Measurements from ENCODE around the gene CA7.
"Not testable (repeated sequence)": the region's sequence is repeated elsewhere in the genome, so short reads cannot be mapped to it uniquely, and the experiment has no call there.

Gene CA7

DNA sequence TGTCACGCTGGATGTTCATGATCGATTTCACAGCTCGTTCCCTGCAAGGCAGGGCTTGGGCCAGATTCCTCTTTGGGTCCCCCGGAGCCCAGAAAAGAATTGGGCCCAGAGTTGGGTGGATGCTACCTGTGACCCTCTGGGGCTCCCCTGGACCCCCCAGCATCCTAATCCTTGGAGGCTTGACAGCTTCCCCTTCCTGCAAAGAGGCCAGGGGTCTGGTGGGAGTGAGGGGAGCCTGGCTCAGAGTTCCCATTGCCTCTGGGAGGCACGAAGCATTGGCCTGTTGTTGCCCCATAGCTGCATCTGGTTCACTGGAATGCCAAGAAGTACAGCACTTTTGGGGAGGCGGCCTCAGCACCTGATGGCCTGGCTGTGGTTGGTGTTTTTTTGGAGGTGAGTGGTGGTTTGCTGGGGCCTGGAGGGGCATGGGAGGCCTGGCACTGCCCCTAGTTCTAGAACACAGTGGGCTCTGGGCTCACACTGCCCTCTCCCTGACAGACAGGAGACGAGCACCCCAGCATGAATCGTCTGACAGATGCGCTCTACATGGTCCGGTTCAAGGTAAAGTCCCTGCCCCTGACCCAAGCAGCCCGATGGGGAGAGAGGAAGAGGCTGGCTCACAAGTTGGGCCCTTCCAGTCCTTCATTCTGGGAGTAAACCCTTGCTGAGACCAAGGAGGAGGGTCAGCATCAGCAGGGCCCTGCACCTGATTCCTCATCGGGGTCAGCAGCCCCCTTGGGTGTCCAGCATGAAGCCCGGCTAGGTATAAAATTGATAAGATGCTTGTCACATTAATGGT lies 7.2 kb downstream of the CA7 start:
- intact Hi-C loops (cut with micrococcal nuclease): no loop called here
- no peak overlapping the region for H3K27ac Mint-ChIP-seq
- no peaks in the 10 kb centered on the region for H3K9me3 Mint-ChIP-seq
- H3K4me3 Mint-ChIP-seq: no peak overlapping the region
- no peaks in the 10 kb centered on the region for H3K36me3 Mint-ChIP-seq (ENCODE audit: low read depth)
- H3K27me3 Mint-ChIP-seq: peaks cover 81% of the 10 kb centered on the region
- peaks cover 20% of the 10 kb centered on the region for H3K4me1 Mint-ChIP-seq (ENCODE audit: low read depth)

GRCh38 chr16:66853261-66854139 lies 9.3 kb downstream of the CA7 start:
- Mint-ChIP-seq H3K4me3 (no peak overlapping the region), H3K27ac (no peak overlapping the region), H3K9me3 (no peaks in the 10 kb centered on the region), H3K27me3 (peaks cover 63% of the 10 kb centered on the region), H3K36me3 (ENCODE audit: low read depth) (no peaks in the 10 kb centered on the region), H3K4me1 (ENCODE audit: low read depth) (peaks cover 12% of the 10 kb centered on the region)
- intact Hi-C loops (cut with micrococcal nuclease): no loop called here

DNA sequence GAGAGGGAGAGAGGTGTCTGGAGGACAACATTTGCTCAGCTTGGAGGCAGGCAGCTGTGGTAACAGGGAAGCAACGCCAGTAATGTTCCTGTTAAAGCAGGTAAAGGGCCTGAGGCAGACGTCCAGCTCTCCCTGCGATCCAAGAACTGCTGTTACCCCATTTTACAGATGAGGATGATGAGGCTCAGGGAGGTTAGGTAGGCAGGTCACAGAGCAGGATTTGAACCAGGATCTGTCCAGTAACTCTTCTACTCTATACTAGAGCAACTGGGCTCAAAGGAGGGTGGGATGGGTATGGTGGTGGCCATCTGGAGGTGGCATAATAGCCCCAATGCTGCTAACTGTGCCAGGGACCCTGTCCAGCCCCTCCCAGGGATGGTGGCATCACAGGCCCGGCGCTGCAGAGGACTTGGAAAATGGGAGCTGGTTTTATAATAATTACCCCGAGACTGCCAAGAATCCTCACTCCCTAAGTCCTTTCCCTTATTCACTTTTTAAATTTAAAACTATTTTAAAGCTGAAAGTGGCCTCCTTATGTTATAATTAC lies 12.0 kb downstream of the CA7 start:
- Mint-ChIP-seq H3K36me3 (ENCODE audit: low read depth) (no peaks in the 10 kb centered on the region), H3K27ac (no peak overlapping the region), H3K4me1 (ENCODE audit: low read depth) (no peaks in the 10 kb centered on the region), H3K27me3 (peaks cover 48% of the 10 kb centered on the region), H3K4me3 (no peak overlapping the region), H3K9me3 (no peaks in the 10 kb centered on the region)
- intact Hi-C loops (cut with micrococcal nuclease): no loop called here

- no peaks in the 10 kb centered on the region for H3K9me3 Mint-ChIP-seq
- H3K27me3 Mint-ChIP-seq: peaks cover 43% of the 10 kb centered on the region
- intact Hi-C loops (cut with micrococcal nuclease): no loop called here
- no peak overlapping the region for H3K27ac Mint-ChIP-seq
- H3K4me1 Mint-ChIP-seq (ENCODE audit: low read depth): no peaks in the 10 kb centered on the region
- H3K36me3 Mint-ChIP-seq (ENCODE audit: low read depth): no peaks in the 10 kb centered on the region
- no peak overlapping the region for H3K4me3 Mint-ChIP-seq
Measured at GRCh38 chr16:66856801-66857200, 12.6 kb downstream of the CA7 start.

GRCh38 chr16:66857437-66857836 lies 13.2 kb downstream of the CA7 start:
- Mint-ChIP-seq H3K4me3 (no peak overlapping the region), H3K27ac (no peak overlapping the region), H3K4me1 (ENCODE audit: low read depth) (no peaks in the 10 kb centered on the region), H3K36me3 (ENCODE audit: low read depth) (no peaks in the 10 kb centered on the region), H3K27me3 (peaks cover 37% of the 10 kb centered on the region), H3K9me3 (no peaks in the 10 kb centered on the region)
- intact Hi-C loops (cut with micrococcal nuclease): no loop called here

- Mint-ChIP-seq H3K4me3 (no peak overlapping the region), H3K27me3 (peaks cover 25% of the 10 kb centered on the region), H3K36me3 (ENCODE audit: low read depth) (no peaks in the 10 kb centered on the region), H3K4me1 (ENCODE audit: low read depth) (no peaks in the 10 kb centered on the region), H3K9me3 (no peaks in the 10 kb centered on the region), H3K27ac (no peak overlapping the region)
- intact Hi-C loops (cut with micrococcal nuclease): no loop called here
Measured at GRCh38 chr16:66858740-66859396, 14.7 kb downstream of the CA7 start.

- H3K4me1 Mint-ChIP-seq (ENCODE audit: low read depth): no peaks in the 10 kb centered on the region
- H3K9me3 Mint-ChIP-seq: no peaks in the 10 kb centered on the region
- H3K27me3 Mint-ChIP-seq: peaks cover 18% of the 10 kb centered on the region
- no peak overlapping the region for H3K27ac Mint-ChIP-seq
- intact Hi-C loops (cut with micrococcal nuclease): no loop called here
- H3K4me3 Mint-ChIP-seq: no peak overlapping the region
- no peaks in the 10 kb centered on the region for H3K36me3 Mint-ChIP-seq (ENCODE audit: low read depth)
Measured at GRCh38 chr16:66859397-66860068, 15.3 kb downstream of the CA7 start.

GRCh38 chr16:66862023-66862520 lies 17.9 kb downstream of the CA7 start:
- no peaks in the 10 kb centered on the region for H3K9me3 Mint-ChIP-seq
- H3K36me3 Mint-ChIP-seq (ENCODE audit: low read depth): no peaks in the 10 kb centered on the region
- H3K27me3 Mint-ChIP-seq: peaks cover 12% of the 10 kb centered on the region
- H3K4me1 Mint-ChIP-seq (ENCODE audit: low read depth): no peaks in the 10 kb centered on the region
- H3K27ac Mint-ChIP-seq: no peak overlapping the region
- intact Hi-C loops (cut with micrococcal nuclease): no loop called here
- H3K4me3 Mint-ChIP-seq: no peak overlapping the region

- H3K4me3 Mint-ChIP-seq: no peak overlapping the region
- no peaks in the 10 kb centered on the region for H3K36me3 Mint-ChIP-seq (ENCODE audit: low read depth)
- no peaks in the 10 kb centered on the region for H3K9me3 Mint-ChIP-seq
- peaks cover 6% of the 10 kb centered on the region for H3K4me1 Mint-ChIP-seq (ENCODE audit: low read depth)
- intact Hi-C loops (cut with micrococcal nuclease): no loop called here
- H3K27me3 Mint-ChIP-seq: peaks cover 18% of the 10 kb centered on the region
- H3K27ac Mint-ChIP-seq: no peak overlapping the region
Measured at GRCh38 chr16:66863707-66864106, 19.5 kb downstream of the CA7 start.

- H3K27ac Mint-ChIP-seq: no peak overlapping the region
- no peaks in the 10 kb centered on the region for H3K9me3 Mint-ChIP-seq
- no peaks in the 10 kb centered on the region for H3K36me3 Mint-ChIP-seq (ENCODE audit: low read depth)
- H3K4me3 Mint-ChIP-seq: no peak overlapping the region
- intact Hi-C loops (cut with micrococcal nuclease): loop anchor here (5.0 kb wide), 2 partner anchors 142 to 462 kb away; no protein-coding TSS in a partner anchor
- peaks cover 42% of the 10 kb centered on the region for H3K27me3 Mint-ChIP-seq
- peaks cover 32% of the 10 kb centered on the region for H3K4me1 Mint-ChIP-seq (ENCODE audit: low read depth)
Measured at GRCh38 chr16:66869424-66869823, 25.2 kb downstream of the CA7 start.

GRCh38 chr16:66871363-66871762 lies 27.1 kb downstream of the CA7 start:
- H3K27ac Mint-ChIP-seq; H3K36me3 Mint-ChIP-seq (ENCODE audit: low read depth); H3K9me3 Mint-ChIP-seq; intact Hi-C loops (cut with micrococcal nuclease); H3K4me3 Mint-ChIP-seq: not testable (repeated sequence)
- Mint-ChIP-seq H3K4me1 (ENCODE audit: low read depth) (peaks cover 37% of the 10 kb centered on the region), H3K27me3 (peaks cover 40% of the 10 kb centered on the region)

DNA sequence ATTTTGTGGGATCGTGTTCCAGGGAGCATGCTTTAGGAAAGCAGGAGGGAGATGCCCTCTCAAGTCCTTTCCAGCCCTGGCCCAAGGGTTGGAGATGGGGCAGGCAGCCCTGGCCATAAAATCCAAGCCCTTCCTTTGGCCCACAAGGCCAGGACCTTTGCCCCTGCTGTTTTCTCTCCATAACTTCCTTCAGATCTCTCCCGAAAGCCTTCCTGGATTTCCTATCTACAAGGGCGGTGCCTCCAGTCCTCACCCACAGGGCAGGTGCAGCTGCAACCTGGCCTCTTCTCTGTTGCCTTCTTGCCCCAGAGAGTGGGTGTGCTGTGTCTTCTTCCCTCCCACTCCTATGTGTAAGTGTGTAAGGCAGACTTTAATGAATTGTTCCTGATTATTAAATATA lies 27.6 kb downstream of the CA7 start:
- no peak overlapping the region for H3K27ac Mint-ChIP-seq
- no peak overlapping the region for H3K4me3 Mint-ChIP-seq
- H3K36me3 Mint-ChIP-seq (ENCODE audit: low read depth): peaks cover 6% of the 10 kb centered on the region
- H3K9me3 Mint-ChIP-seq: peaks cover 8% of the 10 kb centered on the region
- peaks cover 42% of the 10 kb centered on the region for H3K27me3 Mint-ChIP-seq
- intact Hi-C loops (cut with micrococcal nuclease): loop anchor here (2.0 kb wide), 1 partner anchor 41 kb away; the partner anchor contains the start of gene NAE1
- peaks cover 42% of the 10 kb centered on the region for H3K4me1 Mint-ChIP-seq (ENCODE audit: low read depth)

DNA sequence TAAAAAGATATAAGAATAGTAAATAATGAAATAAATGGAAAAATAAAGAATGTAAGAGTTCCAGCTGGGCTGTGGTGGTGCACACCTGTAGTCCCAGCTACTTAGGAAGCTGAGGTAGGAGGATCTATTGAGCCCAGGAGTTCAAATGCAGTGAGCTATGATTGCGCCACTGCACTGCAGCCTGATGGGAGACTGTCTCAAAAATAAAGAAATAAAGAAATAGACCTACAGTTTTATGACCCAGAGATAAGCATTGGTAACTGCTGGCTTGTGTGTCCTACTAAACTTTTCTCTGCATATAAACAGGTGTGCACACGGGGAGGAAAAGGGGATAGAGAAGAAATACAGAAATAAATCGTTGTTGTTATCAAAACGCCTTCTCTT lies 28.3 kb downstream of the CA7 start:
- peaks cover 45% of the 10 kb centered on the region for H3K4me1 Mint-ChIP-seq (ENCODE audit: low read depth)

More for the DNA sequence above, 28.3 kb downstream of the CA7 start:
- peaks cover 6% of the 10 kb centered on the region for H3K36me3 Mint-ChIP-seq (ENCODE audit: low read depth)
- peak overlapping the region; percentile 81 for H3K27ac Mint-ChIP-seq
- peaks cover 42% of the 10 kb centered on the region for H3K27me3 Mint-ChIP-seq
- H3K9me3 Mint-ChIP-seq: peaks cover 8% of the 10 kb centered on the region
- peak overlapping the region; percentile 71 for H3K4me3 Mint-ChIP-seq
- intact Hi-C loops (cut with micrococcal nuclease): loop anchor here (2.0 kb wide), 1 partner anchor 42 kb away; the partner anchor contains the start of gene NAE1

Data from dendritic cell treated with granulocyte-macrophage colony-stimulating factor and Interleukin-4, amounts not matched to agents 40 ng/mL and 50 ng/mL, for 4 days (primary cell).